HepG2 (cell line): ENCODE measurements around the gene SMIM24. TPM values are rescaled to one million over a fixed set of nuclear protein-coding genes. Genes with fewer than 3 reads are reported as not detected.

Experiments
- BHLHE40 ChIP-seq: IDR thresholded peaks from 2 replicates; pipeline ENCODE4 v1.6.1; 2011; ENCODE audit warnings: low read length, improper control_type of control experiment
- GLI4 ChIP-seq: sonication (generic); formaldehyde crosslinking; IDR thresholded peaks from 2 replicates; pipeline ENCODE4 v1.5.1; 2020; ENCODE audit warnings: missing genetic modification reagents, mild to moderate bottlenecking, moderate library complexity, borderline replicate concordance
- HNRNPLL ChIP-seq: fragments of 200-400 bp; formaldehyde crosslinking; IDR thresholded peaks from 2 replicates; pipeline ENCODE4 v1.6.1; 2017; ENCODE audit warnings: mild to moderate bottlenecking, low read depth, low read length; ENCODE audit not compliant: poor library complexity, severe bottlenecking
- KDM2A ChIP-seq: sonication (generic); formaldehyde crosslinking; IDR thresholded peaks from 2 replicates; pipeline ENCODE4 v1.4.0; 2020; ENCODE audit warnings: low read depth, missing genetic modification reagents, borderline replicate concordance
- KLF16 ChIP-seq, 2 experiments: sonication (generic) in 1 of 2; formaldehyde crosslinking in 1 of 2; IDR thresholded peaks; 2 replicates each; pipeline versions ENCODE4 v1.6.1 to v1.8.0; 2016 to 2023; ENCODE audit warnings: missing genetic modification reagents in 2 of 2, missing compliant biosample characterization in 1 of 2
- KLF9 ChIP-seq: IDR thresholded peaks from 2 replicates; pipeline ENCODE4 v1.6.1; 2016; ENCODE audit warnings: low read depth
- NR2C2 ChIP-seq: sonication (generic); formaldehyde crosslinking; IDR thresholded peaks from 2 replicates; pipeline ENCODE4 v1.4.0; 2020; ENCODE audit warnings: missing genetic modification reagents, mild to moderate bottlenecking, moderate library complexity, borderline replicate concordance
- SKI ChIP-seq: fragments of 450-650 bp; IDR thresholded peaks from one replicate; pipeline ENCODE4 v1.6.1; 2018; ENCODE audit warnings: mild to moderate bottlenecking; ENCODE audit not compliant: partially characterized antibody
- TP53 ChIP-seq: sonication (generic); formaldehyde crosslinking; conservative IDR thresholded peaks from 2 replicates; pipeline ENCODE4 v1.4.0; 2020; ENCODE audit warnings: missing genetic modification reagents
- ZBTB7B ChIP-seq: sonication (generic); formaldehyde crosslinking; IDR thresholded peaks from 2 replicates; pipeline ENCODE4 v1.4.0; 2020; ENCODE audit warnings: missing genetic modification reagents
- ZNF136 ChIP-seq: sonication (generic); formaldehyde crosslinking; IDR thresholded peaks from 2 replicates; pipeline ENCODE4 v1.8.1; 2022; ENCODE audit warnings: low read depth, mild to moderate bottlenecking, moderate library complexity, missing genetic modification reagents
- ZNF737 ChIP-seq: sonication (generic); formaldehyde crosslinking; IDR thresholded peaks from 2 replicates; pipeline ENCODE4 v1.5.0; 2020; ENCODE audit warnings: missing genetic modification reagents, mild to moderate bottlenecking, borderline replicate concordance
- ZNF777 ChIP-seq: sonication (generic); formaldehyde crosslinking; IDR thresholded peaks from 2 replicates; pipeline ENCODE4 v1.4.0; 2020; ENCODE audit warnings: missing genetic modification reagents
- polyA plus RNA-seq, 8 experiments: library from polyadenylated mRNA; depleted of rRNA in 3 of 8; stranded (reverse) in 7 of 8; unstranded in 1 of 8; fragments of >200 nt; fragmentation: Illumina TruSeq in 4 of 8; extraction: Trizol in 4 of 8; gene quantifications; 2 replicates each; pipeline versions ENCODE4 v1.2.1 to v1.2.3, GENCODE V29; 2011 to 2016; ENCODE audit warnings: low read depth in 4 of 8, missing spikeins in 1 of 8, mixed read lengths in 1 of 8; ENCODE audit not compliant: insufficient read depth in 1 of 8
- total RNA-seq, 5 experiments: library from RNA; depleted of rRNA; stranded (reverse); fragments of >200 nt; fragmentation: Illumina TruSeq; extraction: Trizol; gene quantifications; 2 replicates each; pipeline ENCODE4 v1.2.3, GENCODE V29; 2016; ENCODE audit warnings: low read depth in 1 of 5
- TF ChIP-seq, protein P1 (sequence below): sonication (generic); formaldehyde crosslinking; IDR thresholded peaks from 2 replicates; pipeline ENCODE4 v1.5.0; 2020; ENCODE audit warnings: missing genetic modification reagents
- TF ChIP-seq, protein P2 (sequence below): IDR thresholded peaks from 2 replicates; pipeline ENCODE4 v1.6.1; 2016; ENCODE audit warnings: mild to moderate bottlenecking
- TF ChIP-seq, protein P3 (sequence below): sonication (generic); formaldehyde crosslinking; IDR thresholded peaks from 2 replicates; pipeline ENCODE4 v1.5.0; 2020; ENCODE audit warnings: missing genetic modification reagents, mild to moderate bottlenecking, borderline replicate concordance
- TF ChIP-seq, protein P4 (sequence below): sonication (generic); formaldehyde crosslinking; IDR thresholded peaks from 2 replicates; pipeline ENCODE4 v1.9.0; 2022; ENCODE audit warnings: missing genetic modification reagents, mild to moderate bottlenecking, borderline replicate concordance
- TF ChIP-seq, protein P5 (sequence below): sonication (generic); formaldehyde crosslinking; IDR thresholded peaks from 2 replicates; pipeline ENCODE4 v1.4.0; 2020; ENCODE audit warnings: missing genetic modification reagents, borderline replicate concordance

SMIM24 gene
- total and polyA plus RNA-seq, 2 of the 13 experiments (the other 11 are each of a cell fraction or from before 2014, with no cell fraction given): 11.2 to 70.6 TPM

DNA sequence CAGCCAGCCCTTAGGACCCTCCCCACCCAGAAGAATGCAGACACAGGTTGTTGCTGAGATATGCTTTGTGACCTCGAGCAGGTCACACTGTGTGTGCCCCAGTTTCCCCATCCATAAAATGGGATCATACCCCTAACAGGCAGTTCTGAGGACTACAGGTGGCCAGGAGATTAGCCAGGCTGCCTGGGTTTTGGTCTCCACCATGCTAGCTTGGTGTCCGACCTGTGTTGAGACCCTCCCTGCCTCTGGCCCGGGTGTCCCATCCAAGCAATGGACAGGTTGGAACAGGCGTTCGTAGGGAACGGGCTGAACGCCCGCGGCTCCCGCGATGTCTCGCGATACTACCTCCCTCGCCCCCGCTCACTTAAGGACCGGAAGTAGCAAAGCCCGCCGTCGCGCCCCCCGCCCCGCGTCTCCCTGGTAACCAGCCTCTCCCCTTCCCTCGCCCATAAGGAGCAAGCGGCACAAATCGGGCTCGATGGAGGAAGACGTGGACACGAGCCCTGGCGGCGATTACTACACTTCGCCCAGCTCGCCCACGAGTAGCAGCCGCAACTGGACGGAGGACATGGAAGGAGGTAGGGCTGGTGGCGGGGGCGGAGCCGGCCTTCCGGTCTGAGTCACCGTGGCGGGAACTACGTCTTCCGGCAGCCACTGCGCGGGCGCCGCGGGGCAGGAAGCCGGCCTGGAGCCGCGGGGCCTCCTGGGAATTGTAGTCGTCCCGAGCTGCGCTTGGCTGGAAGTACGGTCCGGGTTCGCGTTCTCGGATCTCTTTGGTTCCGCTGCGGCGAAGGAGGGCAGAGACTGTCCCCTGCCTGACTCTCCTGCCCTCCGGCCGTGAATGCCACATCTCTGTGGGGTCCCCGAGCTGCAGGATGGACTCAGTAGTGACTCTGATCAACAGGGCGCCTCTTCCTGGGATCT lies 45.4 kb downstream of the SMIM24 start (continued):
- TF ChIP-seq, protein P1, sequence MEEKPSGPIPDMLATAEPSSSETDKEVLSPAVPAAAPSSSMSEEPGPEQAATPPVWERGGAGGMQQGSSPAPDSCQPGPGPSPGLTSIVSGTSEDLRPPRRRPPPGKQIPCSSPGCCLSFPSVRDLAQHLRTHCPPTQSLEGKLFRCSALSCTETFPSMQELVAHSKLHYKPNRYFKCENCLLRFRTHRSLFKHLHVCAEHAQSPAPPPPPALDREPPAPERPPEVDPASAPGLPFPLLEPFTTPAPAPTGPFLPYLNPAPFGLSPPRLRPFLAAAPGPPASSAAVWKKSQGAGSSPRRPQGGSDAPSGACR: no peak; the same call in 1 of the 2 replicates
- TF ChIP-seq KDM2A (CRISPR knock-in tag) (peak; percentile 56; the same call in 1 of the 2 replicates), SKI (no peak), GLI4 (no peak), HNRNPLL (peak; percentile 31), KLF9 (CRISPR knock-in tag) (0 out of 2 replicates have a peak, but pooled peaks have one; percentile 19), ZBTB7B (no peak), ZNF737 (CRISPR knock-in tag) (no peak), ZNF136 (CRISPR knock-in tag) (no peak), ZNF777 (CRISPR knock-in tag) (peak; percentile 64; the same call in 1 of the 2 replicates), NR2C2 (CRISPR knock-in tag) (peak; percentile 50; the same call in 1 of the 2 replicates), KLF16 (CRISPR knock-in tag; IDR thresholded peaks at IDR 0.05) (0 out of 4 replicates have a peak, but pooled peaks of 1 of the 2 experiments have one; percentile 41), TP53 (no peak), BHLHE40 (no peak)
- TF ChIP-seq, protein P2, sequence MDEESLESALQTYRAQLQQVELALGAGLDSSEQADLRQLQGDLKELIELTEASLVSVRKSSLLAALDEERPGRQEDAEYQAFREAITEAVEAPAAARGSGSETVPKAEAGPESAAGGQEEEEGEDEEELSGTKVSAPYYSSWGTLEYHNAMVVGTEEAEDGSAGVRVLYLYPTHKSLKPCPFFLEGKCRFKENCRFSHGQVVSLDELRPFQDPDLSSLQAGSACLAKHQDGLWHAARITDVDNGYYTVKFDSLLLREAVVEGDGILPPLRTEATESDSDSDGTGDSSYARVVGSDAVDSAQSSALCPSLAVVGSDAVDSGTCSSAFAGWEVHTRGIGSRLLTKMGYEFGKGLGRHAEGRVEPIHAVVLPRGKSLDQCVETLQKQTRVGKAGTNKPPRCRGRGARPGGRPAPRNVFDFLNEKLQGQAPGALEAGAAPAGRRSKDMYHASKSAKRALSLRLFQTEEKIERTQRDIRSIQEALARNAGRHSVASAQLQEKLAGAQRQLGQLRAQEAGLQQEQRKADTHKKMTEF: peak; percentile 71
- TF ChIP-seq, protein P3, sequence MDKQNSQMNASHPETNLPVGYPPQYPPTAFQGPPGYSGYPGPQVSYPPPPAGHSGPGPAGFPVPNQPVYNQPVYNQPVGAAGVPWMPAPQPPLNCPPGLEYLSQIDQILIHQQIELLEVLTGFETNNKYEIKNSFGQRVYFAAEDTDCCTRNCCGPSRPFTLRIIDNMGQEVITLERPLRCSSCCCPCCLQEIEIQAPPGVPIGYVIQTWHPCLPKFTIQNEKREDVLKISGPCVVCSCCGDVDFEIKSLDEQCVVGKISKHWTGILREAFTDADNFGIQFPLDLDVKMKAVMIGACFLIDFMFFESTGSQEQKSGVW (CRISPR knock-in tag): no peak
- TF ChIP-seq, protein P4, sequence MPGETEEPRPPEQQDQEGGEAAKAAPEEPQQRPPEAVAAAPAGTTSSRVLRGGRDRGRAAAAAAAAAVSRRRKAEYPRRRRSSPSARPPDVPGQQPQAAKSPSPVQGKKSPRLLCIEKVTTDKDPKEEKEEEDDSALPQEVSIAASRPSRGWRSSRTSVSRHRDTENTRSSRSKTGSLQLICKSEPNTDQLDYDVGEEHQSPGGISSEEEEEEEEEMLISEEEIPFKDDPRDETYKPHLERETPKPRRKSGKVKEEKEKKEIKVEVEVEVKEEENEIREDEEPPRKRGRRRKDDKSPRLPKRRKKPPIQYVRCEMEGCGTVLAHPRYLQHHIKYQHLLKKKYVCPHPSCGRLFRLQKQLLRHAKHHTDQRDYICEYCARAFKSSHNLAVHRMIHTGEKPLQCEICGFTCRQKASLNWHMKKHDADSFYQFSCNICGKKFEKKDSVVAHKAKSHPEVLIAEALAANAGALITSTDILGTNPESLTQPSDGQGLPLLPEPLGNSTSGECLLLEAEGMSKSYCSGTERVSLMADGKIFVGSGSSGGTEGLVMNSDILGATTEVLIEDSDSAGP: peak; percentile 88; the same call in 1 of the 2 replicates
- TF ChIP-seq, protein P5, sequence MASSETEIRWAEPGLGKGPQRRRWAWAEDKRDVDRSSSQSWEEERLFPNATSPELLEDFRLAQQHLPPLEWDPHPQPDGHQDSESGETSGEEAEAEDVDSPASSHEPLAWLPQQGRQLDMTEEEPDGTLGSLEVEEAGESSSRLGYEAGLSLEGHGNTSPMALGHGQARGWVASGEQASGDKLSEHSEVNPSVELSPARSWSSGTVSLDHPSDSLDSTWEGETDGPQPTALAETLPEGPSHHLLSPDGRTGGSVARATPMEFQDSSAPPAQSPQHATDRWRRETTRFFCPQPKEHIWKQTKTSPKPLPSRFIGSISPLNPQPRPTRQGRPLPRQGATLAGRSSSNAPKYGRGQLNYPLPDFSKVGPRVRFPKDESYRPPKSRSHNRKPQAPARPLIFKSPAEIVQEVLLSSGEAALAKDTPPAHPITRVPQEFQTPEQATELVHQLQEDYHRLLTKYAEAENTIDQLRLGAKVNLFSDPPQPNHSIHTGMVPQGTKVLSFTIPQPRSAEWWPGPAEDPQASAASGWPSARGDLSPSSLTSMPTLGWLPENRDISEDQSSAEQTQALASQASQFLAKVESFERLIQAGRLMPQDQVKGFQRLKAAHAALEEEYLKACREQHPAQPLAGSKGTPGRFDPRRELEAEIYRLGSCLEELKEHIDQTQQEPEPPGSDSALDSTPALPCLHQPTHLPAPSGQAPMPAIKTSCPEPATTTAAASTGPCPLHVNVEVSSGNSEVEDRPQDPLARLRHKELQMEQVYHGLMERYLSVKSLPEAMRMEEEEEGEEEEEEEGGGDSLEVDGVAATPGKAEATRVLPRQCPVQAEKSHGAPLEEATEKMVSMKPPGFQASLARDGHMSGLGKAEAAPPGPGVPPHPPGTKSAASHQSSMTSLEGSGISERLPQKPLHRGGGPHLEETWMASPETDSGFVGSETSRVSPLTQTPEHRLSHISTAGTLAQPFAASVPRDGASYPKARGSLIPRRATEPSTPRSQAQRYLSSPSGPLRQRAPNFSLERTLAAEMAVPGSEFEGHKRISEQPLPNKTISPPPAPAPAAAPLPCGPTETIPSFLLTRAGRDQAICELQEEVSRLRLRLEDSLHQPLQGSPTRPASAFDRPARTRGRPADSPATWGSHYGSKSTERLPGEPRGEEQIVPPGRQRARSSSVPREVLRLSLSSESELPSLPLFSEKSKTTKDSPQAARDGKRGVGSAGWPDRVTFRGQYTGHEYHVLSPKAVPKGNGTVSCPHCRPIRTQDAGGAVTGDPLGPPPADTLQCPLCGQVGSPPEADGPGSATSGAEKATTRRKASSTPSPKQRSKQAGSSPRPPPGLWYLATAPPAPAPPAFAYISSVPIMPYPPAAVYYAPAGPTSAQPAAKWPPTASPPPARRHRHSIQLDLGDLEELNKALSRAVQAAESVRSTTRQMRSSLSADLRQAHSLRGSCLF (CRISPR knock-in tag): no peak
